K562 (cell line): ENCODE data around the gene CYTH1. TPM values are rescaled to one million over a fixed set of nuclear protein-coding genes. Genes with fewer than 3 reads are reported as not detected.

Experiments
- ATAC-seq: fragments of 200-7000 bp; cut with Tn5 transposase; 3 replicates; pipeline ENCODE4 v1.9.1; 2020; ENCODE audit warnings: moderate library complexity
- BruUV-seq: library from RNA; stranded (reverse); fragments of 400-500 nt; replicated peaks from 2 replicates; lab custom pipeline; 2021; lab: Mats Ljungman, UMichigan
- CTCF ChIA-PET: fragments of 300-600 bp; formaldehyde crosslinking; extraction: SDS; loops from one replicate; lab custom pipeline; 2021; ENCODE audit warnings: low intra/inter-chr PET ratio; lab: Yijun Ruan, JAX
- POLR2A ChIA-PET: fragments of 300-600, 350-650 bp; sonication (Branson Sonifier 250); formaldehyde crosslinking; extraction: SDS; loops from one replicate; lab custom pipeline; 2021; ENCODE audit warnings: antibody characterized with exemption, inconsistent platforms; lab: Yijun Ruan, JAX
- DNase-seq, 4 experiments: peaks; one replicate each; pipeline versions ENCODE4 v3.0.0 to v3.0.0-alpha.2; 2011 to 2018; ENCODE audit warnings: low spot score in 3 of 4, mixed read lengths in 3 of 4; ENCODE audit errors: extremely low read depth in 1 of 4
- FAIRE-seq: peaks from 2 replicates; lab custom pipeline; 2011; peaks lifted over from hg19 to GRCh38; lab: Jason Lieb, UNC
- H2AFZ ChIP-seq: 2 replicates; pipeline ENCODE4 v1.6.0; 2011; ENCODE audit warnings: low read depth, low read length, control low read depth, inconsistent platforms
- H3K27ac ChIP-seq: fragments of 200-600 bp; 3 replicates; pipeline ENCODE4 v1.8.0; 2011; ENCODE audit warnings: low read depth, mild to moderate bottlenecking, control low read depth, inconsistent platforms, low read length, moderate library complexity, mixed read lengths; ENCODE audit errors: extremely low read depth
- H3K27me3 ChIP-seq, 2 experiments: fragments of 300-600 bp in 1 of 2; 2 replicates in 1 of 2; 3 replicates in 1 of 2; pipeline versions ENCODE4 v1.6.0 to v1.8.0; 2011; ENCODE audit warnings: inconsistent platforms in 2 of 2, low read length in 2 of 2, mild to moderate bottlenecking in 1 of 2, mixed read lengths in 1 of 2, moderate library complexity in 1 of 2; ENCODE audit not compliant: control insufficient read depth in 2 of 2, insufficient read depth in 2 of 2
- H3K36me3 ChIP-seq: fragments of 300-600 bp; 3 replicates; pipeline ENCODE4 v1.8.0; 2011; ENCODE audit warnings: mild to moderate bottlenecking, low read length, inconsistent platforms; ENCODE audit not compliant: control insufficient read depth, insufficient read depth
- H3K4me1 ChIP-seq, 2 experiments: fragments of 200-600 bp in 1 of 2; replicated peaks in 1 of 2; 2 replicates in 1 of 2; 3 replicates in 1 of 2; pipeline versions ENCODE4 v1.5.1 to v1.8.0; 2011; ENCODE audit warnings: inconsistent platforms in 2 of 2, low read length in 2 of 2, mild to moderate bottlenecking in 1 of 2, mixed read lengths in 1 of 2, moderate library complexity in 1 of 2; ENCODE audit not compliant: control insufficient read depth in 2 of 2, insufficient read depth in 2 of 2
- H3K4me2 ChIP-seq: 2 replicates; pipeline ENCODE4 v1.6.1; 2011; ENCODE audit warnings: low read length, control low read depth, inconsistent platforms, mixed read lengths; ENCODE audit not compliant: insufficient read depth
- H3K4me3 ChIP-seq: fragments of 200-600 bp; sonication (generic), shearing (Covaris generic); 2 replicates; pipeline ENCODE4 v1.5.1; 2016; ENCODE audit warnings: control low read depth, inconsistent platforms
- H3K79me2 ChIP-seq: fragments of 200-600 bp; 3 replicates; pipeline ENCODE4 v1.8.0; 2011; ENCODE audit warnings: low read length, inconsistent platforms; ENCODE audit not compliant: control insufficient read depth, insufficient read depth
- H3K9ac ChIP-seq, 2 experiments: 2 replicates each; pipeline versions ENCODE4 v1.6.0 to v1.6.1; 2011; ENCODE audit warnings: low read depth in 2 of 2, low read length in 2 of 2, control low read depth in 1 of 2, inconsistent platforms in 1 of 2, mild to moderate bottlenecking in 1 of 2, mixed read lengths in 1 of 2; ENCODE audit not compliant: insufficient read depth in 1 of 2
- H3K9me1 ChIP-seq: one replicate; pipeline ENCODE4 v1.6.0; 2011; ENCODE audit warnings: inconsistent platforms, mild to moderate bottlenecking, low read length, moderate library complexity; ENCODE audit not compliant: control insufficient read depth, insufficient read depth
- H3K9me3 ChIP-seq: replicated peaks from 2 replicates; pipeline ENCODE4 v1.5.1; 2011; ENCODE audit warnings: low read depth, low read length, inconsistent platforms; ENCODE audit not compliant: control insufficient read depth, insufficient read depth
- H4K20me1 ChIP-seq: replicated peaks from 2 replicates; pipeline ENCODE4 v1.6.1; 2011; ENCODE audit warnings: low read length, inconsistent platforms, mixed read lengths; ENCODE audit not compliant: control insufficient read depth, insufficient read depth
- CBFA2T2 ChIP-seq: fragments of 450-650 bp; conservative IDR thresholded peaks from 2 replicates; pipeline ENCODE4 v1.6.1; 2017; ENCODE audit warnings: mild to moderate bottlenecking
- DMBX1 ChIP-seq: fragments of 250-450 bp; sonication (Bioruptor Pico); IDR thresholded peaks from 2 replicates; pipeline ENCODE4 v1.8.0; 2022; ENCODE audit warnings: inconsistent platforms, mild to moderate bottlenecking, moderate library complexity, borderline replicate concordance
- ETV1 ChIP-seq: fragments of 450-650 bp; conservative IDR thresholded peaks from 2 replicates; pipeline ENCODE4 v1.6.1; 2016; ENCODE audit warnings: missing genetic modification characterization, control low read depth, low read depth, missing compliant biosample characterization
- HEY1 ChIP-seq: fragments of 250-450 bp; sonication (Bioruptor Pico); IDR thresholded peaks from 2 replicates; pipeline ENCODE4 v1.5.0; 2020; ENCODE audit warnings: mild to moderate bottlenecking, moderate library complexity, borderline replicate concordance
- KAT8 ChIP-seq: fragments of 450-650 bp; IDR thresholded peaks from 2 replicates; pipeline ENCODE4 v1.6.1; 2016; ENCODE audit warnings: low read depth, mild to moderate bottlenecking
- RNF2 ChIP-seq: sonication (generic); IDR thresholded peaks from 2 replicates; pipeline ENCODE4 v1.6.1; 2016
- ZNF316 ChIP-seq: fragments of 450-650 bp; IDR thresholded peaks from 2 replicates; pipeline ENCODE4 v1.6.1; 2016
- ZNF77 ChIP-seq: fragments of 250-450 bp; sonication (Bioruptor Pico); IDR thresholded peaks from 2 replicates; pipeline ENCODE4 v1.5.0; 2020
- WGBS: fragments of 100-300 bp; shearing (Covaris generic); methylation state at CpG from one replicate; pipeline ENCODE4 v1.1.6; 2016; ENCODE audit warnings: low coverage, mixed read lengths; ENCODE audit not compliant: insufficient coverage; ENCODE audit errors: missing lambda C conversion rate; 5-methylcytosine and 5-hydroxymethylcytosine counted together
- in situ Hi-C: fragments of 300-500 bp; cut with MboI; formaldehyde crosslinking; loops from 4 replicates; pipeline ENCODE4 v1.15.0; 2018; ENCODE audit warnings: inconsistent platforms, mixed read lengths
- intact Hi-C: fragments of 100-400 bp; cut with micrococcal nuclease; formaldehyde crosslinking; loops from 2 replicates; pipeline ENCODE4 v1.14.2; 2022
- polyA plus RNA-seq, 8 experiments: library from polyadenylated mRNA; depleted of rRNA in 4 of 8; stranded (reverse) in 5 of 8; unstranded in 3 of 8; fragments of >200 nt; fragmentation: Nextera tagmentation in 2 of 8; fragmentation: Illumina TruSeq in 1 of 8; extraction: Ambion mirVana in 2 of 8; extraction: Trizol in 1 of 8; gene quantifications; 2 replicates each; pipeline versions ENCODE4 v1.2.1 to v1.2.3, GENCODE V29; 2011 to 2014; ENCODE audit warnings: inconsistent platforms in 1 of 8, missing spikeins in 1 of 8
- total RNA-seq, 7 experiments: library from RNA; depleted of rRNA in 6 of 7; stranded (reverse); fragments of >200 nt in 6 of 7; fragmentation: Illumina TruSeq in 2 of 7; extraction: Trizol in 2 of 7; gene quantifications; 2 replicates each; pipeline versions ENCODE4 v1.2.1 to v1.2.3, GENCODE V29; 2011 to 2021; ENCODE audit warnings: low replicate concordance in 1 of 7

CYTH1 gene
- total and polyA plus RNA-seq, 9 of the 15 experiments (the other 6 are each of a cell fraction or from before 2014, with no cell fraction given) = 0.52 to 27.7 (median 16.8) TPM

- TF ChIP-seq DMBX1 (CRISPR knock-in tag) = no peak
- TF ChIP-seq ZNF316 = peak; percentile 51
- WGBS = 80% methylated on average over 8 of the region's 9 CpGs
- no peak overlapping the region for H2AFZ ChIP-seq
- ChIA-PET POLR2A (interaction anchor here (0.7 kb wide), 1 partner anchor 275 kb away, joined by 3 read pairs; no protein-coding TSS in a partner anchor), CTCF (no interaction called here)
- in situ Hi-C loops (no loop called here), intact Hi-C loops (no loop called here)
- ATAC-seq (no peak), FAIRE-seq (no peak), DNase-seq (no peak)
- no peak overlapping the region for H3K27ac ChIP-seq
- peaks cover 34% of the 10 kb centered on the region for H3K79me2 ChIP-seq
- no peak overlapping the region for H3K4me2 ChIP-seq
- H3K9me1 ChIP-seq = peaks cover 4% of the 10 kb centered on the region
- peaks cover 20 to 28% of the 10 kb centered on the region in 2 experiments for H3K4me1 ChIP-seq
- no peaks in the 10 kb centered on the region for H3K9me3 ChIP-seq
- H3K4me3 ChIP-seq = no peak overlapping the region
- no peaks in the 10 kb centered on the region for H3K27me3 ChIP-seq
- no peak overlapping the region for H3K9ac ChIP-seq
- H4K20me1 ChIP-seq = peaks cover 37% of the 10 kb centered on the region
- no TSS peak for BruUV-seq
- no peaks in the 10 kb centered on the region for H3K36me3 ChIP-seq
Observed at GRCh38 chr17:78739331-78739931, 42.6 kb downstream of the CYTH1 start.

- H3K36me3 ChIP-seq = no peaks in the 10 kb centered on the region
- H3K4me3 ChIP-seq = no peak overlapping the region
- ChIA-PET POLR2A (no interaction called here), CTCF (no interaction called here)
- intact Hi-C loops = no loop called here
- H3K9me1 ChIP-seq = peaks cover 4% of the 10 kb centered on the region
- H3K27me3 ChIP-seq = no peaks in the 10 kb centered on the region
- H3K4me1 ChIP-seq = peaks cover 20 to 28% of the 10 kb centered on the region in 2 experiments
- no peak for TF ChIP-seq KAT8
- no peak for TF ChIP-seq RNF2
- TF ChIP-seq HEY1 (CRISPR knock-in tag) = no peak
- no peak for TF ChIP-seq ETV1 (tag)
- TF ChIP-seq ZNF77 = no peak
- TF ChIP-seq CBFA2T2 = no peak
- no peak overlapping the region for H3K9ac ChIP-seq
- no peak overlapping the region for H3K27ac ChIP-seq
- H3K79me2 ChIP-seq = peaks cover 32% of the 10 kb centered on the region
- FAIRE-seq (no peak), DNase-seq (no peak), ATAC-seq (no peak)
- no peak overlapping the region for H3K4me2 ChIP-seq
- no peak overlapping the region for H2AFZ ChIP-seq
- WGBS = 44% methylated on average over 5 of the region's 5 CpGs
- H4K20me1 ChIP-seq = peaks cover 37% of the 10 kb centered on the region
- no TSS peak for BruUV-seq
- no peaks in the 10 kb centered on the region for H3K9me3 ChIP-seq
- in situ Hi-C loops = no loop called here
Observed at GRCh38 chr17:78738698-78739097, 43.4 kb downstream of the CYTH1 start.
